ENCODE measurements around the gene CDH20. TPM values are rescaled to one million over a fixed set of nuclear protein-coding genes. Genes with fewer than 3 reads are reported as not detected.

CDH20 gene
- total and polyA plus RNA-seq, 8 donors, result 0.17 to 0.48 (median 0.26) TPM; not detected in 1

DNA sequence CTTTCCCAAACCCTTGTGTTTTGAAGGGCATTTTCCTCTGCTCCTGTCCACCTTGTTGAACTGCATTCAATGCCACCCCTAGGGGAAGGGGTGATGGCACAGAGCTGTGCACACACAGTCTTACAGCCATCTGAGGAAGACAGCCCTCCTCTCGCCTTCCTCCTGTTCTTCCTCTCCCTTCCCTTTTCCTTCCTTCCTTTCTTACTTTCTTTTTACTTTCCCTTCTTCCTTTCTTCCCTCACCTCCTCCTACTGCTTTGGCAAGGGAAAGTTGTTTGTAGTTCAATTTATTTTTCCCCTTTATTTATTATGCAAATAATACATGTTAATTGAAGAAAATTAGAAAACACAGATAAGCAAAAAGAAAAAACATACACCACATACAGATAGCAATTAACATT, 99.4 kb downstream of the CDH20 start:
- Histone ChIP-seq H3K4me3 (no peak overlapping the region), H3K4me1 (no peaks in the 10 kb centered on the region), H3K27ac (no peak overlapping the region), H3K36me3 (no peaks in the 10 kb centered on the region), H3K27me3 (no peaks in the 10 kb centered on the region), H3K9me3 (no peaks in the 10 kb centered on the region)
- no peak for ATAC-seq
- intact Hi-C loops (cut with DNase I), result no loop called here
- DNase-seq, result no peak
- TF ChIP-seq CTCF (IDR thresholded peaks at IDR 0.05), result no peak

- no peak for ATAC-seq
- no peaks in the 10 kb centered on the region for H3K27me3 ChIP-seq
- intact Hi-C loops (cut with DNase I), result no loop called here
Observed at GRCh38 chr18:61435064-61435652, 101.9 kb downstream of the CDH20 start.

GRCh38 chr18:61443081-61443725, 110.0 kb downstream of the CDH20 start:
- ATAC-seq, result no peak
- Histone ChIP-seq H3K27ac (no peak overlapping the region), H3K27me3 (no peaks in the 10 kb centered on the region), H3K36me3 (no peaks in the 10 kb centered on the region), H3K9me3 (no peaks in the 10 kb centered on the region), H3K4me3 (no peak overlapping the region), H3K4me1 (no peaks in the 10 kb centered on the region)
- intact Hi-C loops (cut with DNase I), result no loop called here
- DNase-seq, result no peak
- no peak for TF ChIP-seq CTCF (IDR thresholded peaks at IDR 0.05)

More at GRCh38 chr18:61435064-61435652, 101.9 kb downstream of the CDH20 start:
- Histone ChIP-seq H3K9me3 (no peaks in the 10 kb centered on the region), H3K4me1 (no peaks in the 10 kb centered on the region), H3K36me3 (no peaks in the 10 kb centered on the region), H3K27ac (no peak overlapping the region), H3K4me3 (no peak overlapping the region)
- TF ChIP-seq CTCF (IDR thresholded peaks at IDR 0.05), result peak; percentile 17 to 18
- DNase-seq, result no peak

GRCh38 chr18:61448316-61448715, 115.1 kb downstream of the CDH20 start:
- Histone ChIP-seq H3K9me3 (no peaks in the 10 kb centered on the region), H3K4me1 (no peaks in the 10 kb centered on the region), H3K4me3 (no peak overlapping the region), H3K36me3 (no peaks in the 10 kb centered on the region), H3K27me3 (no peaks in the 10 kb centered on the region), H3K27ac (no peak overlapping the region)
- ATAC-seq, result no peak
- DNase-seq, result no peak
- intact Hi-C loops (cut with DNase I), result no loop called here
- no peak for TF ChIP-seq CTCF (IDR thresholded peaks at IDR 0.05)

GRCh38 chr18:61459896-61460648, 126.8 kb downstream of the CDH20 start:
- ATAC-seq (no peak), DNase-seq (no peak)
- no peaks in the 10 kb centered on the region for H3K36me3 ChIP-seq
- H3K27me3 ChIP-seq, result no peaks in the 10 kb centered on the region
- no peak overlapping the region for H3K27ac ChIP-seq
- H3K9me3 ChIP-seq, result no peaks in the 10 kb centered on the region
- H3K4me1 ChIP-seq, result no peaks in the 10 kb centered on the region
- intact Hi-C loops (cut with DNase I), result no loop called here
- TF ChIP-seq CTCF (IDR thresholded peaks at IDR 0.05), result no peak
- no peak overlapping the region for H3K4me3 ChIP-seq

Data from left lung (tissue), 10 donors.